H9 (cell line): ENCODE results near the gene TGFB1I1. TPM values are rescaled to one million over a fixed set of nuclear protein-coding genes. Genes with fewer than 3 reads are reported as not detected.

Experiments
- DNase-seq: peaks from one replicate; pipeline ENCODE4 v3.0.0-alpha.2; 2017
- H2AFZ ChIP-seq: one replicate; pipeline ENCODE4 v1.6.1; 2013; ENCODE audit warnings: mild to moderate bottlenecking, low read length, control low read depth, moderate library complexity
- H2AK5ac ChIP-seq: 2 replicates; pipeline ENCODE4 v1.6.1; 2013; ENCODE audit warnings: low read length, control low read depth, mixed read lengths; ENCODE audit not compliant: insufficient read length
- H2BK120ac ChIP-seq: one replicate; pipeline ENCODE4 v1.6.1; 2013; ENCODE audit warnings: low read depth, mild to moderate bottlenecking, low read length, control low read depth, inconsistent platforms; ENCODE audit not compliant: poor library complexity, severe bottlenecking
- H2BK12ac ChIP-seq: 2 replicates; pipeline ENCODE4 v1.6.1; 2013; ENCODE audit warnings: low read length, control low read depth, mixed read lengths, low read depth; ENCODE audit not compliant: insufficient read length
- H2BK15ac ChIP-seq: 2 replicates; pipeline ENCODE4 v1.6.1; 2013; ENCODE audit warnings: low read depth, low read length, control low read depth
- H2BK20ac ChIP-seq: one replicate; pipeline ENCODE4 v1.6.1; 2013; ENCODE audit warnings: low read depth, mild to moderate bottlenecking, low read length, control low read depth, inconsistent platforms; ENCODE audit not compliant: poor library complexity, severe bottlenecking
- H2BK5ac ChIP-seq: 2 replicates; pipeline ENCODE4 v1.6.1; 2013; ENCODE audit warnings: low read length, control low read depth, mixed read lengths; ENCODE audit not compliant: insufficient read length
- H3K14ac ChIP-seq: 2 replicates; pipeline ENCODE4 v1.6.1; 2013; ENCODE audit warnings: low read length, control low read depth; ENCODE audit not compliant: insufficient read depth
- H3K18ac ChIP-seq: 2 replicates; pipeline ENCODE4 v1.6.1; 2013; ENCODE audit warnings: low read depth, mild to moderate bottlenecking, mixed read lengths, low read length, control low read depth; ENCODE audit not compliant: insufficient read length
- H3K23ac ChIP-seq: 2 replicates; pipeline ENCODE4 v1.6.1; 2013; ENCODE audit warnings: low read length, control low read depth, mixed read lengths, low read depth; ENCODE audit not compliant: insufficient read length
- H3K23me2 ChIP-seq: 2 replicates; pipeline ENCODE4 v1.6.1; 2013; ENCODE audit warnings: low read depth, mild to moderate bottlenecking, mixed read lengths, low read length, control low read depth; ENCODE audit not compliant: insufficient read length, poor library complexity, severe bottlenecking
- H3K27ac ChIP-seq: 2 replicates; pipeline ENCODE4 v1.5.1; 2013; ENCODE audit warnings: low read length, control low read depth, mixed read lengths, low read depth; ENCODE audit not compliant: insufficient read length
- H3K27me3 ChIP-seq: 2 replicates; pipeline ENCODE4 v1.6.1; 2013; ENCODE audit warnings: low read length, control low read depth, inconsistent platforms; ENCODE audit not compliant: insufficient read depth
- H3K4ac ChIP-seq: 2 replicates; pipeline ENCODE4 v1.6.1; 2013; ENCODE audit warnings: low read depth, mild to moderate bottlenecking, control low read depth, inconsistent platforms, low read length, moderate library complexity
- H3K4me1 ChIP-seq: 2 replicates; pipeline ENCODE4 v1.6.1; 2013; ENCODE audit warnings: low read length, control low read depth, inconsistent platforms; ENCODE audit not compliant: insufficient read depth
- H3K4me2 ChIP-seq: 2 replicates; pipeline ENCODE4 v1.6.1; 2013; ENCODE audit warnings: low read length, control low read depth, mixed read lengths; ENCODE audit not compliant: insufficient read length, insufficient read depth
- H3K56ac ChIP-seq: 2 replicates; pipeline ENCODE4 v1.6.1; 2013; ENCODE audit warnings: low read depth, mild to moderate bottlenecking, mixed read lengths, low read length, control low read depth; ENCODE audit not compliant: insufficient read length
- H3K79me1 ChIP-seq: 2 replicates; pipeline ENCODE4 v1.6.1; 2013; ENCODE audit warnings: low read depth, mild to moderate bottlenecking, moderate library complexity, low read length, control low read depth, inconsistent platforms; ENCODE audit not compliant: insufficient read depth, poor library complexity, severe bottlenecking
- H3K79me2 ChIP-seq: 2 replicates; pipeline ENCODE4 v1.6.1; 2013; ENCODE audit warnings: low read length, control low read depth, inconsistent platforms; ENCODE audit not compliant: insufficient read depth
- H3K9ac ChIP-seq: 2 replicates; pipeline ENCODE4 v1.6.1; 2013; ENCODE audit warnings: low read length, control low read depth, mixed read lengths; ENCODE audit not compliant: insufficient read length; ENCODE audit errors: extremely low read depth
- H3K9me3 ChIP-seq: one replicate; pipeline ENCODE4 v1.6.1; 2013; ENCODE audit warnings: low read depth, low read length, inconsistent platforms; ENCODE audit not compliant: control insufficient read depth
- H3T11ph ChIP-seq: one replicate; pipeline ENCODE4 v1.6.1; 2013; ENCODE audit warnings: mild to moderate bottlenecking, low read length, control low read depth, inconsistent platforms
- H4K20me1 ChIP-seq: one replicate; pipeline ENCODE4 v1.6.1; 2013; ENCODE audit not compliant: control insufficient read depth, insufficient read length, insufficient read depth
- H4K5ac ChIP-seq: 2 replicates; pipeline ENCODE4 v1.6.1; 2013; ENCODE audit warnings: low read depth, mild to moderate bottlenecking, mixed read lengths, low read length, control low read depth; ENCODE audit not compliant: insufficient read length
- H4K8ac ChIP-seq: replicated peaks from 2 replicates; pipeline ENCODE4 v1.6.1; 2013; ENCODE audit warnings: low read length, control low read depth, mixed read lengths, low read depth; ENCODE audit not compliant: insufficient read length
- H4K91ac ChIP-seq: 2 replicates; pipeline ENCODE4 v1.6.1; 2013; ENCODE audit warnings: low read depth, mild to moderate bottlenecking, moderate library complexity, mixed read lengths, low read length, control low read depth; ENCODE audit not compliant: insufficient read length
- H3K27ac Mint-ChIP-seq, 3 experiments: 2 replicates in 2 of 3; 3 replicates in 1 of 3; pipeline ENCODE4 v1.8.0; 2020 to 2021; ENCODE audit warnings: mixed read lengths in 3 of 3, mild to moderate bottlenecking in 1 of 3, moderate library complexity in 1 of 3
- H3K27me3 Mint-ChIP-seq: 2 replicates; pipeline ENCODE4 v1.8.0; 2021; ENCODE audit warnings: low read depth, mild to moderate bottlenecking, moderate library complexity, mixed read lengths
- H3K36me3 Mint-ChIP-seq, 3 experiments: 2 replicates in 2 of 3; 3 replicates in 1 of 3; pipeline ENCODE4 v1.8.0; 2020 to 2021; ENCODE audit warnings: low read depth in 3 of 3, mixed read lengths in 3 of 3; ENCODE audit not compliant: insufficient read depth in 1 of 3
- H3K4me1 Mint-ChIP-seq, 2 experiments: 2 replicates each; pipeline ENCODE4 v1.8.0; 2020; ENCODE audit warnings: mixed read lengths in 2 of 2
- H3K4me3 Mint-ChIP-seq, 2 experiments: 2 replicates in 1 of 2; 3 replicates in 1 of 2; pipeline ENCODE4 v1.8.0; 2020 to 2021; ENCODE audit warnings: mild to moderate bottlenecking in 2 of 2, mixed read lengths in 2 of 2, moderate library complexity in 1 of 2
- H3K9me3 Mint-ChIP-seq, 2 experiments: 2 replicates in 1 of 2; 3 replicates in 1 of 2; pipeline ENCODE4 v1.8.0; 2020; ENCODE audit warnings: mild to moderate bottlenecking in 2 of 2, mixed read lengths in 2 of 2, moderate library complexity in 1 of 2
- CTCF ChIP-seq: fragments of 200-600 bp; sonication (generic); conservative IDR thresholded peaks from 3 replicates; pipeline ENCODE4 v1.8.0; 2021; ENCODE audit warnings: antibody characterized with exemption, mild to moderate bottlenecking
- WGBS: extraction: QIAGEN DNeasy Blood & Tissue Kit; methylation state at CpG from one replicate; pipeline ENCODE4 v1.1.7; 2013; ENCODE audit warnings: missing lambda C conversion rate, low lambda C conversion rate, mixed read lengths; ENCODE audit not compliant: insufficient read length; ENCODE audit errors: extremely low coverage; 5-methylcytosine and 5-hydroxymethylcytosine counted together
- total RNA-seq: library from RNA; stranded (reverse); gene quantifications from 2 replicates; pipeline ENCODE4 v1.2.1, GENCODE V29; 2021

Gene TGFB1I1
- total RNA-seq, 1 experiment from 2014 or later = 15.4 TPM

- Mint-ChIP-seq H3K36me3 (peaks cover 3 to 41% (median 24%) of the 10 kb centered on the region in 3 experiments), H3K9me3 (no peaks in the 10 kb centered on the region), H3K27ac (peak overlapping the region in 1 of 3 experiments; percentile 31; a peak in 1 of 7 replicates), H3K27me3 (no peaks in the 10 kb centered on the region), H3K4me3 (no peak overlapping the region), H3K4me1 (peaks cover 18% of the 10 kb centered on the region in 2 experiments)
- Histone ChIP-seq H2BK120ac (no peak overlapping the region), H3K79me2 (no peaks in the 10 kb centered on the region), H3K4ac (no peak overlapping the region), H2BK12ac (no peak overlapping the region), H3K27ac (no peak overlapping the region), H3T11ph (no peak overlapping the region), H3K23me2 (no peaks in the 10 kb centered on the region), H2AK5ac (no peak overlapping the region), H3K9me3 (no peaks in the 10 kb centered on the region), H4K91ac (no peak overlapping the region), H2BK5ac (no peak overlapping the region), H3K18ac (no peak overlapping the region), H4K8ac (no peak overlapping the region), H3K9ac (no peak overlapping the region), H3K4me2 (no peak overlapping the region), H3K27me3 (no peaks in the 10 kb centered on the region), H3K56ac (no peak overlapping the region), H3K79me1 (no peaks in the 10 kb centered on the region), H3K14ac (no peak overlapping the region), H3K4me1 (peaks cover 6% of the 10 kb centered on the region; the same call in 1 of the 2 replicates), H4K20me1 (no peaks in the 10 kb centered on the region), H2BK15ac (no peak overlapping the region), H2AFZ (no peak overlapping the region), H2BK20ac (no peak overlapping the region), H4K5ac (no peak overlapping the region), H3K23ac (no peak overlapping the region)
- WGBS = no CpG with 5 or more reads among the region's 8 CpGs
- TF ChIP-seq CTCF = no peak
- DNase-seq = no peak
Observed at GRCh38 chr16:31499928-31500327, 28.0 kb downstream of the TGFB1I1 start.
